Colonic mucosa (tissue), 4 donors: ENCODE data around the gene RUFY4. TPM values are rescaled to one million over a fixed set of nuclear protein-coding genes. Genes with fewer than 3 reads are reported as not detected.

Experiments
- DNase-seq: peaks from one replicate; pipeline ENCODE4 v3.0.0-alpha.2; 2020
- H3K27ac ChIP-seq: fragments of 200-600 bp; one replicate; pipeline ENCODE4 v1.8.0; 2021
- H3K27me3 ChIP-seq: fragments of 200-600 bp; one replicate; pipeline ENCODE4 v1.8.0; 2021
- H3K36me3 ChIP-seq: fragments of 200-600 bp; one replicate; pipeline ENCODE4 v1.8.0; 2021
- H3K4me1 ChIP-seq: fragments of 200-600 bp; one replicate; pipeline ENCODE4 v1.8.0; 2021; ENCODE audit warnings: mild to moderate bottlenecking
- H3K4me3 ChIP-seq: fragments of 200-600 bp; one replicate; pipeline ENCODE4 v1.8.0; 2021
- H3K9ac ChIP-seq, 2 donors: one replicate each; pipeline ENCODE4 v1.7.0; 2013; ENCODE audit warnings: control low read depth in 2 of 2, low read depth in 2 of 2, low read length in 2 of 2
- H3K9me3 ChIP-seq: fragments of 200-600 bp; one replicate; pipeline ENCODE4 v1.8.0; 2021
- CTCF ChIP-seq: fragments of 200-600 bp; IDR thresholded peaks from one replicate; pipeline ENCODE4 v1.8.0; 2022; ENCODE audit warnings: antibody characterized with exemption, mild to moderate bottlenecking
- intact Hi-C: fragments of 100-400 bp; cut with DNase I; formaldehyde crosslinking; loops from one replicate; pipeline ENCODE4 v1.14.1; 2022
- total RNA-seq, 2 donors: library from RNA; stranded (reverse); fragmentation: NEBNext Ultra II Directional in 1 of 2; extraction: Animal tissue kit (Norgen Biotek cat#: 25700) in 1 of 2; gene quantifications; one replicate each; pipeline ENCODE4 v1.2.1, GENCODE V29; 2021
- donor health status: healthy.
- donor health status: DM: no; HTN: no; CAD: no.
- donor health status: DM: no; HTN: no; CAD: no.

Gene RUFY4
- total RNA-seq, 2 donors from 2014 or later, result not detected

GRCh38 chr2:218022131-218022850 lies 46.8 kb upstream of the RUFY4 start:
- Histone ChIP-seq H3K27me3 (no peaks in the 10 kb centered on the region), H3K9ac (no peak overlapping the region), H3K36me3 (no peaks in the 10 kb centered on the region), H3K27ac (no peak overlapping the region), H3K4me1 (no peaks in the 10 kb centered on the region), H3K9me3 (no peaks in the 10 kb centered on the region), H3K4me3 (no peak overlapping the region)
- DNase-seq, result no peak
- TF ChIP-seq CTCF, result no peak
- intact Hi-C loops, result no loop called here

GRCh38 chr2:218022851-218023530 lies 46.1 kb upstream of the RUFY4 start:
- Histone ChIP-seq H3K27me3 (no peaks in the 10 kb centered on the region), H3K9ac (no peak overlapping the region), H3K27ac (no peak overlapping the region), H3K36me3 (no peaks in the 10 kb centered on the region), H3K4me3 (no peak overlapping the region), H3K4me1 (no peaks in the 10 kb centered on the region), H3K9me3 (no peaks in the 10 kb centered on the region)
- no peak for DNase-seq
- no peak for TF ChIP-seq CTCF
- intact Hi-C loops, result no loop called here

DNA sequence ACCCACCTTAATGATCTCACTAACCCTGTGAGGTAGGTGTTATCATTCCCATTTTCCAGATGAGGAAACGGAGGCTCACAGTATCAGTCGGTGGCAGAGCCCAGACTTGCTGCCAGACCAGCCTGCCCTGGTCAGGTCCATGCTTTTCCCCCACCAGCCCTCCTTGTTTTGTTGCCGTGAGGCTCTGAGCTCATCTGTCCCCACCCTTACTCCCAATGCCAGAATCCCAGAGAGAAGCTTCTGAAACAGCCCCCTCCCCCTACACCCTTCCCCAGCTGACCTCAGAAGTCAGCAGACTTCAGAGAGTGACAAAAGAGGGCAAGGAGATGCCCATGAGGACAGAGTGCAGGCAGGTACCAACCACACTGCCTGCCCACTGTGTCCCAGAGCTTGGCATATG lies 45.4 kb upstream of the RUFY4 start:
- no peak for TF ChIP-seq CTCF
- Histone ChIP-seq H3K27me3 (no peaks in the 10 kb centered on the region), H3K4me1 (no peaks in the 10 kb centered on the region), H3K9ac (no peak overlapping the region), H3K36me3 (no peaks in the 10 kb centered on the region), H3K27ac (no peak overlapping the region), H3K4me3 (no peak overlapping the region), H3K9me3 (no peaks in the 10 kb centered on the region)
- DNase-seq, result no peak
- intact Hi-C loops, result no loop called here

- DNase-seq, result no peak
- intact Hi-C loops, result no loop called here
Observed at GRCh38 chr2:218024336-218024735, 44.7 kb upstream of the RUFY4 start.

DNA sequence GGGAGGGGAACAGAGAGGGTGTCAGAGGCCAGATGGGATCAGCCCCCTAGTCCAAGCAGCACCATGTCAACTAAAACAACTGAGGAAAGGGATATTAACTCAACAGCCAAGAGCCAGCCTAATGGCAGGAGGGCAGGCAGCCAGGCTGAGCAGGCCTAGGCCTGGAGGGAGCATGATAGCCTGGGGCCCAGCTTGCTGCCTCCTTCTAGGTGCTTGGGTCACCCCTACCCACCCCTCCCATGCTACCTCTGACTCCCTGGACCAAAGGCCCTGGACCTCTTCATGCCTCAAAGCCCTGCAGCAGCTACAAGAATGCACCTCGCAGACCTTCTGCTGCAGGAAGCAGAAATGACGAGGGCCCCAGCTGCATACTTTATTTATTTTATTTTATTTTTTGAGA lies 44.2 kb upstream of the RUFY4 start:
- no peak for DNase-seq
- no peak overlapping the region for H3K27ac ChIP-seq

More at GRCh38 chr2:218024336-218024735, 44.7 kb upstream of the RUFY4 start:
- Histone ChIP-seq H3K9ac (no peak overlapping the region), H3K36me3 (no peaks in the 10 kb centered on the region), H3K4me3 (no peak overlapping the region), H3K9me3 (no peaks in the 10 kb centered on the region), H3K27me3 (no peaks in the 10 kb centered on the region), H3K4me1 (no peaks in the 10 kb centered on the region), H3K27ac (no peak overlapping the region)
- no peak for TF ChIP-seq CTCF

More for the DNA sequence above, 44.2 kb upstream of the RUFY4 start:
- Histone ChIP-seq H3K27me3 (no peaks in the 10 kb centered on the region), H3K9me3 (no peaks in the 10 kb centered on the region), H3K4me1 (no peaks in the 10 kb centered on the region), H3K36me3 (no peaks in the 10 kb centered on the region), H3K4me3 (no peak overlapping the region), H3K9ac (no peak overlapping the region)
- TF ChIP-seq CTCF, result no peak
- intact Hi-C loops, result no loop called here
